ENCODE measurements around the gene PIGU.

Gene PIGU

DNA sequence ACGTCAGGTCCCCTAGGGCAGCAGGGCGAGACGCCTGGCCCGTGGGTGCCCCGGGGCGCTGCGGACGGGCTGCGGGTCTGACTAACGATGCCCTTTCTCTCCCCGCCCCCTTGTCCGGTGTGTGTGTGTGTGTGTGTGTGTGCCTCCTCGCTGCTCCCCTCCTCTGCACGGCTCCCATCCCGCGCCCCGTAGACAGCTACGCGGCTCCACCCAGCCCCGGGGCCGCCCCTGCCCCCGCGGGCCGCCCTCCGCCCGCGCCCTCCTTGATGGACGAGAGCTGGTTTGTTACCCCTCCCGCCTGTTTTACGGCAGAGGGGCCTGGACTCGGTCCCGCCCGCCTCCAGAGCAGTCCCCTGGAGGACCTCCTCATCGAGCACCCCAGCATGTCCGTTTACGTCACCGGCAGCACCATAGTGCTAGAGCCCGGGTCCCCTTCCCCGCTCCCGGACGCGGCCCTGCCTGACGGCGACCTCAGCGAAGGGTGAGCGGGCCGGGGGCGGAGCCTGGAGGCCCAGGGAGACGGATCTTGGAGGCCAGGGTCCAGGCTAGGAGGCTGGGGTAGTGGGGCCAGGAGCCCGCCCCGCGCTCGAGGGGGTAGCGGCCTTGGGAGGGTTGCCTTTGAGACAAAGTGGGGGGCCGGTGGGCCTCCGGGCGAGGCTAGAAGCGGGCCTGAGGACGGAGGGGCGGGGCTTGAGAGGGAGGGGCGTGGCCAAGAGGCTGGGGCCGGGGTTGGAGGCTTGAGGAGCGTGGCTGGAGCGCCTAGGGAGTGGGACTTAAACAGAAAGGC is 32.3 kb upstream of the PIGU start:
- TF ChIP-seq GATA3 (IDR thresholded peaks at IDR 0.05; ENCODE audit: low read depth, low read length) (no peak), GATA2 (IDR thresholded peaks at IDR 0.05; ENCODE audit: low read depth, low read length) (no peak)

DNA sequence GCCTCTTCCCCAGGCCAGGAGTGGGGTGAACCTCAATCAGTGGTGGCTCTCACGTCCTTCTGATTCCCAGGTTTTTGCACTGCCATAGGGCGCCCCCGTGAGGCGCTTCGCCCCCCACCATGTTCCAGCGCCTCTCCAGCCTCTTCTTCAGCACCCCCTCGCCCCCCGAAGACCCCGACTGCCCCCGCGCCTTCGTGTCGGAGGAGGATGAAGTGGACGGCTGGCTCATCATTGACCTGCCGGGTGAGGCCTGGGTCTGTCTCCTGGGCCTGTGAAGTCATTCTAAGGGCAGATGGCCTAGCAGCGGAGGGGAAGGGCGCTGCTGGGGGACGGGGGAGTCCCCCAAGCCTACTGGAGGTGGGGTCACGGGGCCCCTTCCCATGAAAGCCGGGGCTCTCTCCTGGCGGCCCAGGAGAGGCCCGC is 31.7 kb upstream of the PIGU start:
- TF ChIP-seq GATA3 (IDR thresholded peaks at IDR 0.05; ENCODE audit: low read depth, low read length) (no peak), GATA2 (IDR thresholded peaks at IDR 0.05; ENCODE audit: low read depth, low read length) (no peak)

DNA sequence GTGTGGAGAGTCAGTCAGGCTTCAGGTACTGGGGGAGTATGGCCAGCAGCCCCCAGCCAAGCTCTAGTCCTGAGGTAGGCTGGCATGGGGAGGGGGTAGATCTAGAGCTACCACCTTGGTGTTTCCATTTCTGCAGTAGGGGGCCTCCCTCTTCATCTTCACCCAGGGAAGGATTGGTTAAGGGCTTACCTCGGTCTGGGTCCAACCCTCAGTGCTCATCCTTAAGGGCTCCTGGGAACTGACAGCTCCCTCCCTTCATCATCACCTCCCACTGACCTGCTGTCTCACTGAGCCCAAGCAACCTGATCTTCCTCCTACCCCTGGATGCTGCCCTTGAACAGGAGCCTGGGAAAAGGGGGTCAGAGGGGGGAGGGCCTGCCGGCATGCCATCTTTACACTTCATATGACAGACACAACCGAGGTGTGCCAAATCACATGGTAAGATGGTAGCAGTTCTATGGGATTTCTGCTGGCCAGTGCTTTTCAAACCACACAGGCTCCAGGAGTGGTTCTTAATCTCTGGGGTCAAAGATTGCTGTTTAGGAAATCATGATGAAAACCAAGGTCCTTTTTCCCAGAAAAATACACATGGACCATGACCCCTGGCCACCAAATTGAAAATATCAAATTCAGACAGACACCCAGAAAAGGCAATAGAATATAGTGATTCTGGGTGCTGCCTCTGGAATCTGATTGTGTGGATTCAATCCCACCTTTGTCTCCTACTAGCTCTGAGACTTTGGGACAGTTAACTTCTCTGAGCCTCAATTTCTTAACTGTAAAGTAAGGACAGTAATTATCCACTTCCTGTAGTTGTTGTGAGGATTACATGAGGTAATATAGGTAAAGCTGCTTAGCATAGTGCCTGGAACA is 30.3 kb upstream of the PIGU start:
- TF ChIP-seq GATA3 (IDR thresholded peaks at IDR 0.05; ENCODE audit: low read depth, low read length) = no peak
- no peak for TF ChIP-seq GATA2 (IDR thresholded peaks at IDR 0.05; ENCODE audit: low read depth, low read length)

DNA sequence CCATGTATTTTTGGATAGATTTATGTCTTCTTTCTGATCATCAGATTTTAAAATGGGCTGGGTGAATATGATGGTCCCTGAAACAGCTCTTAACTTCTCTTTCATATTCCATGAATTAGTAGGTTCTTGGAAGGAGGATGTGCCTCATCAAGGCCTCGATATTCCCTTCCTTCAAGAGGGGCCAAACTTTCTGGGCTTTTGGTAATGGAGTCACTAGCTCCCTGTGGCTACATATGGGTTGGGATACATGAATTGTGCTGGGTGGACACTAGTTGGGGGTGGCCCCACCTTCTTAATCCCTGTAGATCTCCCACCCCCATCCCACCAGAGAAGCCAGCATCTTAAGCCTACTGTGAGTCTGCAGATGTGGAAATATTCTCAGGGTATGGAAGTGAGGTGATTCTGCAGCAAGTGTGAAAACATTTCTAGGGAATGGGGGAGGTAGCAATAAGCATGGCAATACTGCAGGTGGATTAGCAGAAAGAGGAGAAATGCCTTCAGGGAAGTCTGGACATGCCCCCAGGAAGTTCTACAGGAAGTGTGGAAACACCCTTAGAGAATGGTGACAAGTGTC is 29.5 kb upstream of the PIGU start:
- TF ChIP-seq GATA3 (IDR thresholded peaks at IDR 0.05; ENCODE audit: low read depth, low read length) (no peak), GATA2 (IDR thresholded peaks at IDR 0.05; ENCODE audit: low read depth, low read length) (no peak)

DNA sequence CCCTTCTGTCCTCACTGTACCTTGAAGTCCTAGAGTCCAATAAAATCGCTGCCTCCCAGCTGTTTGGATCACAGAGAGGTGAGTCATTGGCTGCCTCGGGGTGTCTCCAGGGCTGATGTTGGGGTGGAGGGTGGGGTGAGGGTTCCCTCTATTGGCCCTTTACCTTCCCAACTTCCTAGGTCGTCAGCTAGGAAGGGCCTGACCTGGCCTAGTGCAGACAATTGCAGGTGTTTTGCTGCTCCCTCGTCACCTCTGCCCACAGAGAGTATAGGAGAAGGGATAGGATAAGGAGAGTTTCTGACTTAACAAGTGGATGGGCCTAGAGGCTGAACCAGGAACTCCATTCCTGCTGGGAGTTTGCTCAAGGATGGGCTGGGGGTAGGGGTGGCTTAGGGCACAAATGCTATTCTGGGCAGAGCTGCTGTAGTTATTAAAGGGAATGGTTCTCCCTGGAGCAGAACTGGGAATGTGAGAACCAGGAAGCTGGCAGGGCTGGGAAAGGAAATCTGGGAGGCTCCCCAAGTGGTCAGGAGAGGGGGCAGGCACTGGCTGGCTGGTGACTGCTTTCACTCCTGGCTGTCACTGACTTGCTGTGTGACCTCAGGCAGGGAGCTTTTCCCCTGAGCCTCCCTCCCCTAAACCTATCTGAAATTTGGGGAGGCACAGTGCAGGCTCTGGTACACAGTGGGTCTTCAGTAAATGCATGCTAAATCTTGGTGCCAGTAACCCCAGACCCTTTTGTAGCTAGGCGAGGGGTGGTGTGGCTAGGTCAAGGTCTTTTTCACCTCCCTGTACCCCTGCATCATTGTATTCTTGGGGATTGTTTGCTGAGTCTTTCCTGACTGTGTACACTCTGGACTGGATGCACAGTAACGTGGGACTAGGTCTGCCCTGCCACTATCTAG is 28.8 kb upstream of the PIGU start:
- TF ChIP-seq GATA2 (IDR thresholded peaks at IDR 0.05; ENCODE audit: low read depth, low read length) (no peak), GATA3 (IDR thresholded peaks at IDR 0.05; ENCODE audit: low read depth, low read length) (no peak)

DNA sequence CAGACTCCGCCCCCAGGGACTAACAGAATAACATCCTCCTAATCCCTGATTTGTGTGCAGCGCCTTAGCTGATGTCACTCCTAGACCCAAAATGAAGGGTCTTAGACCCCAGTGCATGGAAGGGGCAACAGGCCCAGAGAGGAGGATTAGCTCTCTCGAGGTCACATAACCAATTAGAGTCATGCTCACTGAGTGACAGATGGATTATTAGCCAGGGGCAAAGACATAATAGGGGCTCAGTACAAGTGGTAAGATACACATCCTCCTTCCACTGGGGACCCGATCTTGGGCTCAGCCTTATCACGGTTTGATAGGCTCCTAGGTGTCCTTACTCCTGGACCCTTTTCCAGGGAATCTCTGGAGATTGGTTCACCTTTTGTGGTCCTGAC is 28.1 kb upstream of the PIGU start:
- TF ChIP-seq GATA3 (IDR thresholded peaks at IDR 0.05; ENCODE audit: low read depth, low read length) (no peak), GATA2 (IDR thresholded peaks at IDR 0.05; ENCODE audit: low read depth, low read length) (no peak)

DNA sequence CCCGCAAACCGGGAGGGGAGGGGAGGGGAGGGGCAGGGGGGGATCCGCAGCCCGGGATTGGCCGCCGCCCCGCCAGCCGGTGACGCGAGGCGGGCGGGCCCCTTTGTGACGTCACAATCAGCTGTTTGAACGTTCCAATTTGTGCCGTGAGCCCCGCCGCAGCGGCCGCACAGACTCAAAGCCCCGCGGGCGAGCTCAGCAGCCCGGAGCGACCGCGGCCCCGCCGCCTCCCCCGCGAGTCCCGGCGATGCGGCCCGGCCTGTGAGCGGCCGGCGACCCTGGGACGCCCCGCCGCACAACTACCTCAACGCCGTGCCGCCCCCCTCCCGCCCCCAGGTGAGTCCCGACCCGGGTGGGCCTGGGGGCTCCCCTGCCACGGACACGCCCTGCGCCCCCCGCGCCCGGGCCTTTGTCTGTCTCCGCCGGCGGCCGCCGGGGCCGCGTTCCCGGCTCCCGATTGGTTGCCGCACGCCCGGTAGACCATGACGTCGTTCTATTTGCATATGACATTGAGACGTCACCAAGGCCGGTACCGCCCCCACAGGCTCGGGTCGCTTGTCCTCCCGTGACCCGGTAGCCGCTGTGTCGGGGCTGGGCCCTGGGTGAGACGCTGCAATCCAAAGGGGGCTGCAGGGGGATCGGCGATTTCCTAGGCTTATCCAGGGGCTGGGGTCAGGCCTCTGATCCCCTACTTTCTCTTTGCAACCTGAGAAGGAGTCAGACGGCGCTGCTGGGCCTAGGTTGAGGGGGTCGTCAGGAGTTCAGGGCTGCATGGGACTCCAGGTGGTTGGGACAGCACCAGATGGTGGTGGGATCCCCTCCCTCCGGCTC is 27.5 kb upstream of the PIGU start, which contains the start of gene TP53INP2:
Gene TP53INP2, plus strand, starts transcription at position 168 of the 831 bp plus-strand sequence. CDS start 4,396 bp downstream, outside the sequence.
- TF ChIP-seq GATA2 (IDR thresholded peaks at IDR 0.05; ENCODE audit: low read depth, low read length) = no peak
- no peak for TF ChIP-seq GATA3 (IDR thresholded peaks at IDR 0.05; ENCODE audit: low read depth, low read length)

DNA sequence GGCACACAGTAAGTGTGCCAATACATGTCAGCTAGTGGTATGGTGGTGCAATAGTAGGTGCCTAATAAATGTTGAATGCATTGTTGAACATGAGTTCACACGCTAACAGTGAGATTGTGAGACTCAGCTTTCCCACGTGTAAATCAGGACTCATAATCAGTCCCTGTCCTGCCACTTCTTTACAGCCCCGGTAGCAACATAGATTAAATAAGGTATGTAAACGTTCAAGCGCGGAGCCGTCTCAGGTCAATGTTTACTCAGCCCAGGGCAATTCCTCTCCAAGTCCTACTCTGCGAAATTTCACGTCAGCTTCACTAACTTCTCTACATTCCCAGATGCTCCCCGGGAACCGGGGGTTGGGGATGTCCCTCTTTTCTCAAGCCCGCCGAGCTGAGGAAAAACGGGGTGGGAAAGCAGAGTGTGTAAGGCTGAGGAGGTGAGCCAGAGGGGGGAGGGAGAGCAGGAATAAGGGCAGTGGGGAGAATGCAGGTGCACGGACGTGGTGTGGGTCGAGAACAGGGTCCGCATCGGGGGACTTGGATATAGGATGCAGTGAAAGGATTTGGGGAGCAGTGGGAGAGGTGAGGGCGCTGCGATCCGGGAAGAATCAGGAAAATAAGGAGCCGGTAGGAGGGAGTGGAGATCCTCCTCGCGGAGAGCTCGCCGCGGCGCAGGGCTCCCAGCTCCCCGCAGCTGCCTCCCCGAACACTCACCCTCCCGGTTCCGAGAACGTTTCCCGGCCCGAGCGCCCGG is 26.7 kb upstream of the PIGU start:
- TF ChIP-seq GATA2 (IDR thresholded peaks at IDR 0.05; ENCODE audit: low read depth, low read length) (no peak), GATA3 (IDR thresholded peaks at IDR 0.05; ENCODE audit: low read depth, low read length) (no peak)

DNA sequence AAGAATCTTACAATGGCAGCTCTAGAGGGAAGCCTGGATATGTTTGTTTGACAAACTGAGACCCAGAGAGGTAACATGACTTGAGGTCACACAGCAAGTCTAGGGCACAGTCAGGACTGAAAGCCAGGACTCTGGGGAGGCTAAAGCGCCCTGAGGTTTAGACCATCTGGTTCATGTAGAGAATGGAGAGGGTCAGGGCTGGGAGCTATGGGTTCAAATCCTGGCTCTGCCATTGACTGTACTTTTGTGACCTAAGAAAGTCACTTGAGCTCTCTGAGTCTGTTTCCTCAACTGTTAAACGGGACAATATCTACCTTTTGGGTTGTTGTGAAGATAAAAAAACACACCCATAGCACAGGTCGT is 26.1 kb upstream of the PIGU start:
- TF ChIP-seq GATA3 (IDR thresholded peaks at IDR 0.05; ENCODE audit: low read depth, low read length) = no peak
- no peak for TF ChIP-seq GATA2 (IDR thresholded peaks at IDR 0.05; ENCODE audit: low read depth, low read length)

DNA sequence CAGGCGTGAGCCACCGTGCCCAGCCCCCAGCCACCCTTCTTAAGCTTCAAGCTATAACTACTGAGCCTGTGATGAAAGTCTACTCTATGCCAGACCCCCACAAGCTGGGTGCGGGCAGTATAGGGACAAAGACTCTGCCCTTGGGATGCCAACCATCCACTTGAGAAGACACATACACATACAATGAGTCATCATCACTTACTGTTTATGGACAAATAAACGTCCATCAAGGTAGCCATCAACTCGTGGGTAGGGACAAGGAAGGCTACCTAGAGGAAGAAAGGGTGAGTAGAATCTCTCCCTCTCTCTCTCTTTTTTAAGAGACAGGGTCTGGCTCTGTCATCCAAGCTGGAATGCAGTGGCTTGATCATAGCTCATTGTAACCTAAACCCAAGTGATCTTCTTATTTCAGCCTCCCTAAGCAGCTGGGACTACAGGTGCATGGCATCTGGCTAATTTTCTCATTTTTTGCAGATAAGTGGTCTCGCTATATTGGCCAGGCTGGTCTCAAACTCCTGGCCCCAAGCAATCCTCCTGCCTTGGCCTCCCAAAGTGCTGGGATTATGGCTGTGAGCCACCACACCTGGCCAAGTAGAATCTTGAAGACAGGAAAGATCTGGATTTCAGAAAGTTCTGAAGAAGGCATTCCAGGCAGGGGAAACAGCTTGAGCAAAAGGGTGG is 24.7 kb upstream of the PIGU start:
- TF ChIP-seq GATA3 (IDR thresholded peaks at IDR 0.05; ENCODE audit: low read depth, low read length) (no peak), GATA2 (IDR thresholded peaks at IDR 0.05; ENCODE audit: low read depth, low read length) (no peak)

DNA sequence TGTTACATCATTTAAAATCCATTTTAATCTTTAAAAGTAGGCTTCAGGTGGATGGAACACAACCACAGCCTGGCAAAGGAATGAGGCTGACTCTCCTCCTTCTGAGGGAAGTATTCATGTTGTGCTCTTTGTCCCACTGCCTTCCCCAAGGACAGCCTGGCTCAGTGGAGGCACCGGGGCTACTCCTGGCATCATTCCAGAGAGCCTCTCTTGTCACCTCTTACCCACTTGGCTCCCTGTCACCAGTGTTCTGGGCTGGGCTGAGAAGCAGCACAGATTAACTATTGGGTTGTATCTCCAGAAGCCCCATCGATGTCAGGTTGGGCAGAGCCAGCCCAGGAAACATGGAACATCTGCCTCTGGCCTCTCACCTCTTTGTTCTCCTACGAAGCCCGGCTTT is 16.5 kb upstream of the PIGU start:
- TF ChIP-seq GATA2 (IDR thresholded peaks at IDR 0.05; ENCODE audit: low read depth, low read length) (no peak), GATA3 (IDR thresholded peaks at IDR 0.05; ENCODE audit: low read depth, low read length) (no peak)

DNA sequence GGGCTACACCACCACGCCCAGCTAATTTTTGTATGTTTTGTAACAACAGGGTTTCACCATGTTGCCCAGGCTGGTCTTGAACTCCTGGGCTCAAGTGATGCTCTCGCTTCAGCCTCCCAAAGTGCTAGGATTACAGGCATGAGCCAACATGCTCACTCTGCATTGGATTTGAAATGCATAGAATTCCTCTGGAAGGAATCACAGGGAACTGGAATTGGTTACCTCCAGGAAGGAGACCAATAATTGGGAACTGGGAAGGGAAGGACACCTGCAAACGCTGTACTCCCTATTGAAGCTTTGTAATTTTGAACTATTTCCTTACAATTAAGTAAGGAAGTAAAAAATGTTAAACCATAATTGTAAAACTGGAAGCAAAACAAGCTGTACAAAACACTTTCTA is 14.9 kb upstream of the PIGU start:
- TF ChIP-seq GATA3 (IDR thresholded peaks at IDR 0.05; ENCODE audit: low read depth, low read length) (no peak), GATA2 (IDR thresholded peaks at IDR 0.05; ENCODE audit: low read depth, low read length) (no peak)

Measured in SH-SY5Y (cell line).